ENCODE measurements around the gene MRTFA.
A peak's percentile ranks its signal among the peaks of the same experiment; 100 is the strongest.

Gene MRTFA

DNA sequence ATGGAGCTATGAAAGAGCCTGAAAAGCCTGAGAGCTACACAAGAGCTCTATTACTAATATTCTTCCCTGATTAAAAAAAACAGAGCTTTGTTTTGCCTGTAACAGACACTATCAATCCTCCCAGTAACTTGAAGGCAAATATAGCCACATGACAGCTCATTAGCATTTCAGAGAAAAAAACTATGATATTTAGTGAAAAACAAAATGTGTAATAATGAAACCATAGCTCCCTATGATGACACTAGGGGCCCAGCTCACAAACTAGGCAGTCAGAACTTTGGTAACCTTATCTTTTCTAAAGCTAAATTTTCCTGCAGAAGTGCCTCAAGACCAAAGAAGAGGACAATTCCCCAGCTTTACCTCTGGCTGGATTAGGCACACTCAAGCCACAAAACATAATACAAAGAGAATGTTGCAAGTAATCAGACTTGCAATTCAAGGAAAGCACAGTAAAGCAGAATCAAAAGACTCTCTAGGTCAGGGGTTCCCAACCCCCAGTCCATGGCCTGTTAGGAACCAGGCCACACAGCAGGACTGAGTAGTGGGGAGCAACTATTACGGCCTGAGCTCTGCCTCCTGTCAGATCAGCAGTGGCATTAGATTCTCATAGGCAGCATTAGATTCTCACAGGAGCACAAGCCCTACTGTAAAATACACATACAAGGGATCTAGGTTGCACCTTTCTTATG is 53.3 kb downstream of the MRTFA start:
- TF ChIP-seq SP1 (IDR thresholded peaks at IDR 0.05) (no peak), BHLHE40 (IDR thresholded peaks at IDR 0.05; ENCODE audit: borderline replicate concordance) (no peak), LEF1 (IDR thresholded peaks at IDR 0.05; ENCODE audit: borderline replicate concordance) (no peak), FOXM1 (IDR thresholded peaks at IDR 0.05; ENCODE audit: borderline replicate concordance) (no peak)
- CTCF ChIA-PET = interaction anchor here (0.7 kb wide), 1 partner anchor 96 kb away, joined by 3 read pairs; no protein-coding TSS in a partner anchor
- POLR2A ChIA-PET = no interaction called here
- no peak for DNase-seq (ENCODE audit: extremely low spot score)

- ChIA-PET POLR2A (no interaction called here), CTCF (no interaction called here)
- DNase-seq (ENCODE audit: extremely low spot score) = no peak
- TF ChIP-seq TARDBP (IDR thresholded peaks at IDR 0.05) (no peak), LEF1 (IDR thresholded peaks at IDR 0.05; ENCODE audit: borderline replicate concordance) (no peak), FOXK2 (IDR thresholded peaks at IDR 0.05) (no peak), SUZ12 (IDR thresholded peaks at IDR 0.05) (no peak), ELF4 (IDR thresholded peaks at IDR 0.05) (no peak), BHLHE40 (IDR thresholded peaks at IDR 0.05; ENCODE audit: borderline replicate concordance) (no peak), FOXM1 (IDR thresholded peaks at IDR 0.05; ENCODE audit: borderline replicate concordance) (no peak), CTBP1 (IDR thresholded peaks at IDR 0.05; ENCODE audit: borderline replicate concordance) (no peak), FOXA1 (IDR thresholded peaks at IDR 0.05) (no peak)
- TF ChIP-seq, protein P1, sequence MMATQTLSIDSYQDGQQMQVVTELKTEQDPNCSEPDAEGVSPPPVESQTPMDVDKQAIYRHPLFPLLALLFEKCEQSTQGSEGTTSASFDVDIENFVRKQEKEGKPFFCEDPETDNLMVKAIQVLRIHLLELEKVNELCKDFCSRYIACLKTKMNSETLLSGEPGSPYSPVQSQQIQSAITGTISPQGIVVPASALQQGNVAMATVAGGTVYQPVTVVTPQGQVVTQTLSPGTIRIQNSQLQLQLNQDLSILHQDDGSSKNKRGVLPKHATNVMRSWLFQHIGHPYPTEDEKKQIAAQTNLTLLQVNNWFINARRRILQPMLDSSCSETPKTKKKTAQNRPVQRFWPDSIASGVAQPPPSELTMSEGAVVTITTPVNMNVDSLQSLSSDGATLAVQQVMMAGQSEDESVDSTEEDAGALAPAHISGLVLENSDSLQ (IDR thresholded peaks at IDR 0.05) = no peak
These were observed 54.5 kb downstream of the MRTFA start for GRCh38 chr22:40582063-40582462.

DNA sequence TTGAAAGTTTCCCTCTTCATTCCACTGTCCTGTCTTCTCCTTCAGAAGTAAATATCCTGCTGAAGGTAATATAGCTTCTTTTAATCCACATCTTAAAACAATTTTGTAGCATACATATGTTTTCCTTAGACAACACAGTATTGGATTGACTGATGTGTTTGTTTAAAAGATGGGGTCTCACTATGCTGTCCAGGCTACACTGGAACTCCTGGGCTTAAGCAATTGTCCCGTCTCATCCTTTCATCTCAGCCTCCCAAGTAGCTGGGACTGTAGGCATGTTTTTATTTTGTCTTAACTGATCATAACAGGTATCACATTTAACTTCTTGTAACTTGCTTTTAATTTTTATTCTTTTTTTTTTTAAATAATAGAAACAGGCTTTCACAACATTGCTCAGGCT is 55.9 kb downstream of the MRTFA start:
- ChIA-PET POLR2A (no interaction called here), CTCF (interaction anchor here (0.6 kb wide), 1 partner anchor 28 kb away, joined by 3 read pairs; no protein-coding TSS in a partner anchor)
- no peak for TF ChIP-seq BHLHE40 (IDR thresholded peaks at IDR 0.05; ENCODE audit: borderline replicate concordance)
- no peak for TF ChIP-seq NFRKB (IDR thresholded peaks at IDR 0.05)
- TF ChIP-seq LEF1 (IDR thresholded peaks at IDR 0.05; ENCODE audit: borderline replicate concordance) = no peak
- TF ChIP-seq, protein P1 (IDR thresholded peaks at IDR 0.05) = no peak
- no peak for TF ChIP-seq FOXK2 (IDR thresholded peaks at IDR 0.05)
- no peak for TF ChIP-seq ELF4 (IDR thresholded peaks at IDR 0.05)
- no peak for TF ChIP-seq L3MBTL2 (conservative IDR thresholded peaks at IDR 0.05)
- no peak for TF ChIP-seq SP1 (IDR thresholded peaks at IDR 0.05)
- TF ChIP-seq HDGF (IDR thresholded peaks at IDR 0.05; ENCODE audit: borderline replicate concordance) = no peak
- TF ChIP-seq FOXA1 (IDR thresholded peaks at IDR 0.05) = no peak
- no peak for TF ChIP-seq CTBP1 (IDR thresholded peaks at IDR 0.05; ENCODE audit: borderline replicate concordance)
- no peak for TF ChIP-seq ZNF384 (IDR thresholded peaks at IDR 0.05)
- no peak for TF ChIP-seq ARNT (IDR thresholded peaks at IDR 0.05)
- no peak for TF ChIP-seq SUZ12 (IDR thresholded peaks at IDR 0.05)
- no peak for TF ChIP-seq FOXM1 (IDR thresholded peaks at IDR 0.05; ENCODE audit: borderline replicate concordance)
- TF ChIP-seq TARDBP (IDR thresholded peaks at IDR 0.05) = no peak
- DNase-seq (ENCODE audit: extremely low spot score) = no peak

- no peak for TF ChIP-seq HDGF (IDR thresholded peaks at IDR 0.05; ENCODE audit: borderline replicate concordance)
- TF ChIP-seq SP1 (IDR thresholded peaks at IDR 0.05) = no peak
- no peak for TF ChIP-seq CTBP1 (IDR thresholded peaks at IDR 0.05; ENCODE audit: borderline replicate concordance)
- POLR2A ChIA-PET = no interaction called here
- CTCF ChIA-PET = no interaction called here
- no peak for DNase-seq (ENCODE audit: extremely low spot score)
These were observed 58.3 kb downstream of the MRTFA start for GRCh38 chr22:40578171-40578570.

- DNase-seq (ENCODE audit: extremely low spot score) = no peak
- ChIA-PET POLR2A (no interaction called here), CTCF (no interaction called here)
- TF ChIP-seq NFRKB (IDR thresholded peaks at IDR 0.05) (no peak), TARDBP (IDR thresholded peaks at IDR 0.05) (no peak), FOXM1 (IDR thresholded peaks at IDR 0.05; ENCODE audit: borderline replicate concordance) (no peak), ZNF384 (IDR thresholded peaks at IDR 0.05) (no peak), LEF1 (IDR thresholded peaks at IDR 0.05; ENCODE audit: borderline replicate concordance) (no peak), FOXK2 (IDR thresholded peaks at IDR 0.05) (no peak), SUZ12 (IDR thresholded peaks at IDR 0.05) (no peak), SP1 (IDR thresholded peaks at IDR 0.05) (no peak), BHLHE40 (IDR thresholded peaks at IDR 0.05; ENCODE audit: borderline replicate concordance) (no peak), ARNT (IDR thresholded peaks at IDR 0.05) (no peak), HDGF (IDR thresholded peaks at IDR 0.05; ENCODE audit: borderline replicate concordance) (no peak), FOXA1 (IDR thresholded peaks at IDR 0.05) (no peak), CTBP1 (IDR thresholded peaks at IDR 0.05; ENCODE audit: borderline replicate concordance) (no peak)
- TF ChIP-seq, protein P1 (IDR thresholded peaks at IDR 0.05) = no peak
These were observed 63.5 kb downstream of the MRTFA start for GRCh38 chr22:40572976-40573375.

- DNase-seq (ENCODE audit: extremely low spot score) = no peak
- POLR2A ChIA-PET = no interaction called here
- CTCF ChIA-PET = no interaction called here
- TF ChIP-seq ARNT (IDR thresholded peaks at IDR 0.05) = no peak
- 0 out of 2 replicates have a peak, but pooled peaks have one; percentile 20 for TF ChIP-seq ZNF384 (IDR thresholded peaks at IDR 0.05)
- TF ChIP-seq CTBP1 (IDR thresholded peaks at IDR 0.05; ENCODE audit: borderline replicate concordance) = no peak
These were observed 64.6 kb downstream of the MRTFA start for GRCh38 chr22:40571887-40572286.
